Breast epithelium (tissue), 4 donors: ENCODE measurements around the gene MAPK10. TPM values are rescaled to one million over a fixed set of nuclear protein-coding genes. Genes with fewer than 3 reads are reported as not detected.

ENCODE experiments used
- DNase-seq, 2 donors: peaks; one replicate each; pipeline ENCODE4 v3.0.0-alpha.2; 2019; ENCODE audit warnings: low spot score in 2 of 2
- H3K27ac ChIP-seq, 2 donors: fragments of 200-600 bp; sonication (generic) in 1 of 2; one replicate each; pipeline ENCODE4 v1.5.1; 2016 to 2019; ENCODE audit warnings: mild to moderate bottlenecking in 1 of 2
- H3K27me3 ChIP-seq, 2 donors: fragments of 200-600 bp; sonication (generic) in 1 of 2; one replicate each; pipeline versions ENCODE4 v1.5.1 to v1.6.0; 2017 to 2019; ENCODE audit warnings: control low read depth in 1 of 2, mild to moderate bottlenecking in 1 of 2
- H3K36me3 ChIP-seq: fragments of 200-600 bp; one replicate; pipeline ENCODE4 v1.5.1; 2019
- H3K4me1 ChIP-seq, 2 donors: fragments of 200-600 bp; sonication (generic); one replicate each; pipeline ENCODE4 v1.5.1; 2016 to 2019; ENCODE audit warnings: control low read depth in 1 of 2
- H3K4me3 ChIP-seq, 3 donors: fragments of 200-600 bp; sonication (generic); 1 replicate in 2 of 3; 2 replicates in 1 of 3; pipeline ENCODE4 v1.5.1; 2016 to 2019; ENCODE audit warnings: mild to moderate bottlenecking in 3 of 3, moderate library complexity in 2 of 3
- H3K9me3 ChIP-seq, 2 donors: fragments of 200-600 bp; sonication (generic) in 1 of 2; one replicate each; pipeline ENCODE4 v1.5.1; 2016 to 2019; ENCODE audit warnings: control low read depth in 1 of 2
- POLR2A ChIP-seq: fragments of 450-650 bp; IDR thresholded peaks from one replicate; pipeline ENCODE4 v1.6.1; 2016; ENCODE audit warnings: antibody characterized with exemption, mild to moderate bottlenecking, moderate library complexity
- POLR2AphosphoS5 ChIP-seq, 3 donors: sonication (generic); formaldehyde crosslinking; IDR thresholded peaks; one replicate each; pipeline ENCODE4 v1.6.1; 2017; ENCODE audit warnings: antibody characterized with exemption in 3 of 3
- intact Hi-C: fragments of 100-400 bp; cut with DNase I; formaldehyde crosslinking; loops from one replicate; pipeline ENCODE4 v1.15.1; 2023; ENCODE audit warnings: low total_unique reads
- total RNA-seq, 3 donors: library from RNA; depleted of rRNA; stranded (reverse); fragments of >200 nt; gene quantifications; one replicate each; pipeline ENCODE4 v1.1.0, GENCODE V29; 2016
- TF ChIP-seq, protein P1 (sequence below), 3 donors: fragments of 450-650 bp; IDR thresholded peaks; one replicate each; pipeline ENCODE4 v1.5.1; 2016 to 2017; ENCODE audit warnings: antibody characterized with exemption in 3 of 3, mild to moderate bottlenecking in 3 of 3, moderate library complexity in 3 of 3

The MAPK10 gene
- total RNA-seq, 3 donors from 2014 or later, result 18.4 to 46.2 (median 24.6) TPM

DNA sequence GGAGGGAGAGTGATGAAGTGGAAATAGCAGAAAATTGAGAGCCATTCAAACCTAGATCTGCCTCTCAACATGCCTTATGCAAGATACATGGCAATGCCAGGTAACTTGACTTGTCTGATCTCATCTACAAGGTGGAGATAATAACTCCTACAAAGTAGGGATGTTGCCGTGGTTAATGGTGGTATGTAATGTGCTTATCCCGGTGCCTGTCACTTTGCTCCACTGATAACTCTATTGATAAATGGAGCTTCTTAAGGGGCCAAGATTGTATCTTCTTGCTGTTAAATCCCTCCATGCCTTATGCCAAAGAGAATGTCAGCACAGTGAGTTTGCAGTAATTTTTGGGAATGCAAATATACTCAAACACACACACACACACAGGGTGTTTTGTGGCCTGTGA lies 355.8 kb downstream of the MAPK10 start:
- Histone ChIP-seq H3K27me3 (no peaks in the 10 kb centered on the region), H3K27ac (no peak overlapping the region), H3K36me3 (no peaks in the 10 kb centered on the region), H3K4me3 (no peak overlapping the region), H3K9me3 (no peaks in the 10 kb centered on the region), H3K4me1 (no peaks in the 10 kb centered on the region)
- intact Hi-C loops, result no loop called here
- TF ChIP-seq POLR2AphosphoS5 (IDR thresholded peaks at IDR 0.05) (no peak), POLR2A (no peak)
- TF ChIP-seq, protein P1, sequence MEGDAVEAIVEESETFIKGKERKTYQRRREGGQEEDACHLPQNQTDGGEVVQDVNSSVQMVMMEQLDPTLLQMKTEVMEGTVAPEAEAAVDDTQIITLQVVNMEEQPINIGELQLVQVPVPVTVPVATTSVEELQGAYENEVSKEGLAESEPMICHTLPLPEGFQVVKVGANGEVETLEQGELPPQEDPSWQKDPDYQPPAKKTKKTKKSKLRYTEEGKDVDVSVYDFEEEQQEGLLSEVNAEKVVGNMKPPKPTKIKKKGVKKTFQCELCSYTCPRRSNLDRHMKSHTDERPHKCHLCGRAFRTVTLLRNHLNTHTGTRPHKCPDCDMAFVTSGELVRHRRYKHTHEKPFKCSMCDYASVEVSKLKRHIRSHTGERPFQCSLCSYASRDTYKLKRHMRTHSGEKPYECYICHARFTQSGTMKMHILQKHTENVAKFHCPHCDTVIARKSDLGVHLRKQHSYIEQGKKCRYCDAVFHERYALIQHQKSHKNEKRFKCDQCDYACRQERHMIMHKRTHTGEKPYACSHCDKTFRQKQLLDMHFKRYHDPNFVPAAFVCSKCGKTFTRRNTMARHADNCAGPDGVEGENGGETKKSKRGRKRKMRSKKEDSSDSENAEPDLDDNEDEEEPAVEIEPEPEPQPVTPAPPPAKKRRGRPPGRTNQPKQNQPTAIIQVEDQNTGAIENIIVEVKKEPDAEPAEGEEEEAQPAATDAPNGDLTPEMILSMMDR (IDR thresholded peaks at IDR 0.05), result no peak
- no peak for DNase-seq

DNA sequence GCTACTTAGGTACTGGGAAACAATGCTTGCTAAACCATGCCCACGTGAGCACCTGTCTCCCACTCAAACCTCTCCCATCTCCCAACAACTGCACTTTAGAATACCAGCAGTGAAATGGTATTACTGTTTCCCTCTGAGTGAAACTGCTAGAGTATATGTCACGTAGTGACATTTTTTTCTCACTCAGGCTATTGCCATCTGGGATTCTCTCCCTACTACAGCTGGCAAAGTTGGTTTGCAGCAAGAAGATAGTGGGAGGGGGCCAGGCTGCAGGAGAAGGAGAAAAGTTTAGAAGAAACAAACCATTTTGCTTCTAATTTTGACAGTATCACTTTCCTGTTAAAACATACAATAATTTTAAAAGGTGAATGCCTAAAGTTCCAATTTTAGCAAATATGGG lies 358.3 kb downstream of the MAPK10 start:
- no peaks in the 10 kb centered on the region for H3K27me3 ChIP-seq
- no peak overlapping the region for H3K27ac ChIP-seq
- no peaks in the 10 kb centered on the region for H3K9me3 ChIP-seq
- H3K4me3 ChIP-seq, result no peak overlapping the region
- no peaks in the 10 kb centered on the region for H3K36me3 ChIP-seq
- TF ChIP-seq, protein P1 (IDR thresholded peaks at IDR 0.05), result no peak
- TF ChIP-seq POLR2AphosphoS5 (IDR thresholded peaks at IDR 0.05) (no peak), POLR2A (no peak)
- no peaks in the 10 kb centered on the region for H3K4me1 ChIP-seq
- no peak for DNase-seq
- intact Hi-C loops, result no loop called here

DNA sequence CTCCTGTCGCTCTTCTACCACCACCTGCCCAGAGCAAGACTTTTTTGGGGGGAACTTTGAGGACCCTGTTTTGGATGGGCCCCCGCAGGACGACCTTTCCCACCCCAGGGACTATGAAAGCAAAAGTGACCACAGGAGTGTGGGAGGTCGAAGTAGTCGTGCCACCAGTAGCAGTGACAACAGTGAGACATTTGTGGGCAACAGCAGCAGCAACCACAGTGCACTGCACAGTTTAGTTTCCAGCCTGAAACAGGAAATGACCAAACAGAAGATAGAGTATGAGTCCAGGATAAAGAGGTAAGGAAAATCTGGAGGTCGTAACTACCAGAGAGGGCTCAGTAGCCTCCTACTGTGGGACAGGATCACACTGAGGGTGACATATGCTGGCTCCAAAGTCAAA lies 364.5 kb downstream of the MAPK10 start:
- H3K4me1 ChIP-seq, result no peaks in the 10 kb centered on the region
- intact Hi-C loops, result no loop called here
- no peak for DNase-seq
- H3K36me3 ChIP-seq, result no peaks in the 10 kb centered on the region
- no peaks in the 10 kb centered on the region for H3K9me3 ChIP-seq
- TF ChIP-seq POLR2AphosphoS5 (IDR thresholded peaks at IDR 0.05), result no peak
- TF ChIP-seq, protein P1 (IDR thresholded peaks at IDR 0.05), result no peak
- no peak overlapping the region for H3K4me3 ChIP-seq
- no peaks in the 10 kb centered on the region for H3K27me3 ChIP-seq
- no peak overlapping the region for H3K27ac ChIP-seq

DNA sequence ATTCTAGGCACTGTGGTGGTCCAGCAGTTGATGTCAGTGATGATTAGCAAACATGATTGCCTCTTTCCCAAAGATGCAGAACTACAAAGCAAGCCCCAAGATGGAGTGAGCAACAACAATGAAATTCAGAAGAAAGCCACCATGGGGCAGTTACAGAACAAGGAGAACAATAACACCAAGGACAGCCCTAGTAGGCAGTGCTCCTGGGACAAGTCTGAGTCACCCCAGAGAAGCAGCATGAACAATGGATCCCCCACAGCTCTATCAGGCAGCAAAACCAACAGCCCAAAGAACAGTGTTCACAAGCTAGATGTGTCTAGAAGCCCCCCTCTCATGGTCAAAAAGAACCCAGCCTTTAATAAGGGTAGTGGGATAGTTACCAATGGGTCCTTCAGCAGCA lies 365.3 kb downstream of the MAPK10 start:
- intact Hi-C loops, result no loop called here
- TF ChIP-seq POLR2AphosphoS5 (IDR thresholded peaks at IDR 0.05) (no peak), POLR2A (no peak)
- TF ChIP-seq, protein P1 (IDR thresholded peaks at IDR 0.05), result no peak
- Histone ChIP-seq H3K27me3 (no peaks in the 10 kb centered on the region), H3K9me3 (no peaks in the 10 kb centered on the region), H3K36me3 (no peaks in the 10 kb centered on the region), H3K27ac (no peak overlapping the region), H3K4me3 (no peak overlapping the region), H3K4me1 (no peaks in the 10 kb centered on the region)
- no peak for DNase-seq

DNA sequence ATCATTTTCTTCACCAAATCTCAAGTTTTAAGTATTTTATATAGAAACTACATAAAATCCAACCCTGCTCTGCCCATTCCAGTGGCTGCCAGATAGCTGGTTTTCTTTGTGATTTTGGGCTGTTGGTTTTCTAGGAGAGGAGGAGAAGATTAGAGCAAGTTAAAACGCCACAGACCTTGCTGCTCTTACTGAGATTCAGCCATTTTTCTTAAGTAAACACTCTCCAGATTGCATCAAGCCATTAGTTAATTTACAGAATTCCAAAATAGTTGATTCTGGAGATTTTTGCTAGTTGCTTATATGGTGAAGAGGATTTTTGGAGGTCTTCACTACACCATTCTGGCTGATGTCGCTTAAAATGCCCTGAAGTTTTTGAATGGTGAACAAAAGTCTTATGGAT lies 366.2 kb downstream of the MAPK10 start:
- no peaks in the 10 kb centered on the region for H3K36me3 ChIP-seq
- H3K4me3 ChIP-seq, result no peak overlapping the region
- DNase-seq, result no peak
- H3K27me3 ChIP-seq, result no peaks in the 10 kb centered on the region
- TF ChIP-seq POLR2AphosphoS5 (IDR thresholded peaks at IDR 0.05) (no peak), POLR2A (no peak)
- TF ChIP-seq, protein P1 (IDR thresholded peaks at IDR 0.05), result no peak
- no peaks in the 10 kb centered on the region for H3K4me1 ChIP-seq
- intact Hi-C loops, result no loop called here
- no peaks in the 10 kb centered on the region for H3K9me3 ChIP-seq
- H3K27ac ChIP-seq, result no peak overlapping the region
